ENCODE results near the gene CST9.
"Not testable (repeated sequence)": the region's sequence is repeated elsewhere in the genome, so short reads cannot be mapped to it uniquely, and the experiment has no call there.

CST9 gene

DNA sequence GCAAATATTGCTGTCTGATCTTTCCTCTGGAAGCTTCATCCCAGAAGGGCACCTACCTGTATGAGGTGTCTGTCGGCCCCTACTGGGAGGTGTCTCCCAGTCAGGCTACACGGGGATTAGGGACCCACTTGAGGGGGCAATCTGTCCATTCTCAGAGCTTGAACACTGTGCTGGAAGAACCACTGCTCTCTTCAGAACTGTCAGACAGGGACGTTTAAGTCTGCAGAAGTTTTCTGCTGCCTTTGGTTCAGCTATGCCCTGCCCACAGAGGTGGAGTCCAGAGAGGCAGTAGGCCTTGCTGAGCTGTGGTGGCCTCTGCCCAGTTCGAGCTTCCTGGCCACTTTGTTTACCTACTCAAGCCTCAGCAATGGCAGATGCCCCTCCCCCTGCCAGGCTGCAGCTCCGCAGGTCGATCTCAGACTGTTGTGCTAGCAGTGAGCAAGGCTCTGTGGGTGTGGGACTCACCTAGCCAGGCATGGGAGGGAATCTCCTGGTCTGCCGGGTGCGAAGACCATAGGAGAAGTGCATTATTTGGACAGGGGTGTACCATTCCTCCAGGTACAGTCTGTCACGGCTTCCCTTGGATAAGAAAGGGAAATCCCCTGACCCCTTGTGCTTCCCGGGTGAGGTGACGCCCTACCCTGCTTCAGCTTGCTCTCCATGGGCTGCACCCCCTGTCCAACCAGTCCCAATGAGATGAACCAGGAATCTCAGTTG, 15.1 kb upstream of the CST9 start:
- WGBS (ENCODE audit: insufficient coverage) = 94% methylated on average over 11 of the region's 11 CpGs
- H3K4me3 ChIP-seq (ENCODE audit: control insufficient read depth in 1 of 7, extremely low read depth in 1 of 7, insufficient read depth in 4 of 7, low read depth in 2 of 7, low read length in 6 of 7); H3K27ac ChIP-seq (ENCODE audit: insufficient read depth in 1 of 2, low read depth in 1 of 2, low read length in 2 of 2, poor library complexity in 1 of 2, severe bottlenecking in 2 of 2); H3K36me3 ChIP-seq (ENCODE audit: control insufficient read depth in 4 of 4, insufficient read depth in 4 of 4, low read length in 3 of 4); H3K4me1 ChIP-seq (ENCODE audit: control extremely low read depth in 1 of 4, control insufficient read depth in 4 of 4, insufficient read depth in 4 of 4, low read length in 3 of 4); H3K9me3 ChIP-seq (ENCODE audit: control extremely low read depth in 1 of 5, control insufficient read depth in 4 of 5, insufficient read depth in 2 of 5, low read depth in 1 of 5, low read length in 4 of 5); H3K27me3 ChIP-seq (replicated peaks in 2 of 5; ENCODE audit: control insufficient read depth in 4 of 5, insufficient read depth in 5 of 5, low read length in 4 of 5); DNase-seq; POLR2A ChIA-PET: not testable (repeated sequence)
- CTCF ChIA-PET = interaction anchor here (1.3 kb wide), 1 partner anchor 14 kb away, joined by 3 read pairs; no protein-coding TSS in a partner anchor

GRCh38 chr20:23614163-23614562, 8.4 kb upstream of the CST9 start:
- ChIA-PET CTCF (no interaction called here), POLR2A (no interaction called here)
- H3K4me1 ChIP-seq (ENCODE audit: control extremely low read depth in 1 of 4, control insufficient read depth in 4 of 4, insufficient read depth in 4 of 4, low read length in 3 of 4) = no peaks in the 10 kb centered on the region
- H3K36me3 ChIP-seq (ENCODE audit: control insufficient read depth in 4 of 4, insufficient read depth in 4 of 4, low read length in 3 of 4) = no peaks in the 10 kb centered on the region
- WGBS (ENCODE audit: insufficient coverage) = 98% methylated on average over 5 of the region's 5 CpGs
- H3K27ac ChIP-seq (ENCODE audit: insufficient read depth in 1 of 2, low read depth in 1 of 2, low read length in 2 of 2, poor library complexity in 1 of 2, severe bottlenecking in 2 of 2) = no peak overlapping the region
- H3K27me3 ChIP-seq (replicated peaks in 2 of 5; ENCODE audit: control insufficient read depth in 4 of 5, insufficient read depth in 5 of 5, low read length in 4 of 5) = no peaks in the 10 kb centered on the region
- H3K9me3 ChIP-seq (ENCODE audit: control extremely low read depth in 1 of 5, control insufficient read depth in 4 of 5, insufficient read depth in 2 of 5, low read depth in 1 of 5, low read length in 4 of 5) = no peaks in the 10 kb centered on the region
- no peak overlapping the region for H3K4me3 ChIP-seq (ENCODE audit: control insufficient read depth in 1 of 7, extremely low read depth in 1 of 7, insufficient read depth in 4 of 7, low read depth in 2 of 7, low read length in 6 of 7)
- no peak for DNase-seq

- Histone ChIP-seq H3K27ac (ENCODE audit: insufficient read depth in 1 of 2, low read depth in 1 of 2, low read length in 2 of 2, poor library complexity in 1 of 2, severe bottlenecking in 2 of 2) (no peak overlapping the region), H3K4me3 (ENCODE audit: control insufficient read depth in 1 of 7, extremely low read depth in 1 of 7, insufficient read depth in 4 of 7, low read depth in 2 of 7, low read length in 6 of 7) (no peak overlapping the region), H3K36me3 (ENCODE audit: control insufficient read depth in 4 of 4, insufficient read depth in 4 of 4, low read length in 3 of 4) (no peaks in the 10 kb centered on the region), H3K27me3 (replicated peaks in 2 of 5; ENCODE audit: control insufficient read depth in 4 of 5, insufficient read depth in 5 of 5, low read length in 4 of 5) (no peaks in the 10 kb centered on the region), H3K9me3 (ENCODE audit: control extremely low read depth in 1 of 5, control insufficient read depth in 4 of 5, insufficient read depth in 2 of 5, low read depth in 1 of 5, low read length in 4 of 5) (no peaks in the 10 kb centered on the region), H3K4me1 (ENCODE audit: control extremely low read depth in 1 of 4, control insufficient read depth in 4 of 4, insufficient read depth in 4 of 4, low read length in 3 of 4) (no peaks in the 10 kb centered on the region)
- POLR2A ChIA-PET = no interaction called here
- DNase-seq = no peak
- CTCF ChIA-PET = no interaction called here
These were observed 8.0 kb upstream of the CST9 start for GRCh38 chr20:23613676-23614075.

DNA sequence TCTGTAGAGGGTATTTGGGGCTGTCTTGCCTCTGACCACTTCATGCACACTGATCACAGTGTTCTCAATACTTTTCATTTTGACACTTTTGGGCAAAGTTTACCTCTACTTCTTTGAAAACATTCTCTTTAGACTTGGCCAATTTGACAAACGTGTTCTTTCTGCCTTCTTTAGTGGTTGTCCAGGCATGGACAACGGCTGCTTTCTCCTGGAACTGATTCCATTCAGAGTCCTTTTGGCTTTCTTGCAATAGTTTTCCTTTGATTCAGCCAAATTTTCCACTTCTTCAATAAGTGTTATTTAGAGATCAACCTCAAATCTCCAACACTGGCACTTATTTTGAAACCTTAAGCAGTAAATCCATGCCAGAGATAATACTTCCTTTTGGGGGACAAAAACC, 6.7 kb upstream of the CST9 start:
- Histone ChIP-seq H3K27me3 (replicated peaks in 2 of 5; ENCODE audit: control insufficient read depth in 4 of 5, insufficient read depth in 5 of 5, low read length in 4 of 5) (no peaks in the 10 kb centered on the region), H3K4me3 (ENCODE audit: control insufficient read depth in 1 of 7, extremely low read depth in 1 of 7, insufficient read depth in 4 of 7, low read depth in 2 of 7, low read length in 6 of 7) (no peak overlapping the region), H3K27ac (ENCODE audit: insufficient read depth in 1 of 2, low read depth in 1 of 2, low read length in 2 of 2, poor library complexity in 1 of 2, severe bottlenecking in 2 of 2) (no peak overlapping the region), H3K4me1 (ENCODE audit: control extremely low read depth in 1 of 4, control insufficient read depth in 4 of 4, insufficient read depth in 4 of 4, low read length in 3 of 4) (no peaks in the 10 kb centered on the region), H3K36me3 (ENCODE audit: control insufficient read depth in 4 of 4, insufficient read depth in 4 of 4, low read length in 3 of 4) (no peaks in the 10 kb centered on the region), H3K9me3 (ENCODE audit: control extremely low read depth in 1 of 5, control insufficient read depth in 4 of 5, insufficient read depth in 2 of 5, low read depth in 1 of 5, low read length in 4 of 5) (no peaks in the 10 kb centered on the region)
- 92% methylated on average over 2 of the region's 2 CpGs for WGBS (ENCODE audit: insufficient coverage)
- ChIA-PET CTCF (interaction anchor here (0.9 to 6.5 kb wide), 2 partner anchors 10 to 169 kb away, joined by 3 to 118 read pairs; partner anchors contain the start of gene CSTL1), POLR2A (no interaction called here)
- DNase-seq = no peak

- Histone ChIP-seq H3K27me3 (replicated peaks in 2 of 5; ENCODE audit: control insufficient read depth in 4 of 5, insufficient read depth in 5 of 5, low read length in 4 of 5) (no peaks in the 10 kb centered on the region), H3K4me1 (ENCODE audit: control extremely low read depth in 1 of 4, control insufficient read depth in 4 of 4, insufficient read depth in 4 of 4, low read length in 3 of 4) (peaks cover 0 to 6% (median 3%) of the 10 kb centered on the region in 4 experiments), H3K4me3 (ENCODE audit: control insufficient read depth in 1 of 7, extremely low read depth in 1 of 7, insufficient read depth in 4 of 7, low read depth in 2 of 7, low read length in 6 of 7) (no peak overlapping the region), H3K27ac (ENCODE audit: insufficient read depth in 1 of 2, low read depth in 1 of 2, low read length in 2 of 2, poor library complexity in 1 of 2, severe bottlenecking in 2 of 2) (no peak overlapping the region), H3K36me3 (ENCODE audit: control insufficient read depth in 4 of 4, insufficient read depth in 4 of 4, low read length in 3 of 4) (no peaks in the 10 kb centered on the region), H3K9me3 (ENCODE audit: control extremely low read depth in 1 of 5, control insufficient read depth in 4 of 5, insufficient read depth in 2 of 5, low read depth in 1 of 5, low read length in 4 of 5) (no peaks in the 10 kb centered on the region)
- DNase-seq = no peak
- ChIA-PET POLR2A (no interaction called here), CTCF (interaction anchor here (3.2 to 6.5 kb wide), 2 partner anchors 166 to 173 kb away, joined by 18 to 118 read pairs; partner anchors contain the start of gene CSTL1)
- 100% methylated on average over 3 of the region's 5 CpGs for WGBS (ENCODE audit: insufficient coverage)
These were observed 3.9 kb upstream of the CST9 start for GRCh38 chr20:23609486-23610109.

GRCh38 chr20:23608251-23608846, 2.6 kb upstream of the CST9 start:
- Histone ChIP-seq H3K4me1 (ENCODE audit: control extremely low read depth in 1 of 4, control insufficient read depth in 4 of 4, insufficient read depth in 4 of 4, low read length in 3 of 4) (peaks cover 0 to 6% (median 3%) of the 10 kb centered on the region in 4 experiments), H3K9me3 (ENCODE audit: control extremely low read depth in 1 of 5, control insufficient read depth in 4 of 5, insufficient read depth in 2 of 5, low read depth in 1 of 5, low read length in 4 of 5) (no peaks in the 10 kb centered on the region), H3K27ac (ENCODE audit: insufficient read depth in 1 of 2, low read depth in 1 of 2, low read length in 2 of 2, poor library complexity in 1 of 2, severe bottlenecking in 2 of 2) (no peak overlapping the region), H3K27me3 (replicated peaks in 2 of 5; ENCODE audit: control insufficient read depth in 4 of 5, insufficient read depth in 5 of 5, low read length in 4 of 5) (no peaks in the 10 kb centered on the region), H3K36me3 (ENCODE audit: control insufficient read depth in 4 of 4, insufficient read depth in 4 of 4, low read length in 3 of 4) (no peaks in the 10 kb centered on the region), H3K4me3 (ENCODE audit: control insufficient read depth in 1 of 7, extremely low read depth in 1 of 7, insufficient read depth in 4 of 7, low read depth in 2 of 7, low read length in 6 of 7) (no peak overlapping the region)
- ChIA-PET POLR2A (no interaction called here), CTCF (interaction anchor here (1.2 to 6.5 kb wide), 3 partner anchors 28 to 171 kb away, joined by 4 to 118 read pairs (median 18); partner anchors contain the start of gene CSTL1)
- 94% methylated on average over 14 of the region's 18 CpGs for WGBS (ENCODE audit: insufficient coverage)
- DNase-seq = no peak

Data from common myeloid progenitor, CD34-positive (primary cell).